Ishikawa (cell line): ENCODE data around the gene TKT.

Experiments
- EGR1 ChIP-seq: IDR thresholded peaks from 2 replicates; pipeline ENCODE4 v1.6.1; 2012
- EP300 ChIP-seq: IDR thresholded peaks from 2 replicates; pipeline ENCODE4 v1.6.1; 2012; ENCODE audit warnings: borderline replicate concordance
- MAX ChIP-seq: IDR thresholded peaks from 2 replicates; pipeline ENCODE4 v1.6.1; 2012
- REST ChIP-seq: IDR thresholded peaks from 2 replicates; pipeline ENCODE4 v1.6.1; 2012; ENCODE audit warnings: low read depth, mild to moderate bottlenecking
- TAF1 ChIP-seq: IDR thresholded peaks from 2 replicates; pipeline ENCODE4 v1.6.1; 2012; ENCODE audit warnings: low read depth, mild to moderate bottlenecking
- TCF12 ChIP-seq: IDR thresholded peaks from 2 replicates; pipeline ENCODE4 v1.6.1; 2012; ENCODE audit warnings: low read depth

GRCh38 chr3:53274938-53275605 lies 19.2 kb upstream of the TKT start:
- TF ChIP-seq TCF12: no peak
- no peak for TF ChIP-seq EP300
- no peak for TF ChIP-seq TAF1
- TF ChIP-seq EGR1: no peak
- TF ChIP-seq REST: no peak
- TF ChIP-seq MAX: peak; percentile 59
